Activated T-helper 2 cell treated with anti-CD3 and anti-CD28 coated beads, Interferon-gamma antibody, Interleukin-2, Interleukin-4, amounts not matched to agents 10 μg/mL and 5 μg/mL and 100 μg/mL, durations not matched to agents 14 hours and 24 hours and 36 hours (primary cell): ENCODE measurements around the gene ZNF362. TPM values are rescaled to one million over a fixed set of nuclear protein-coding genes. Genes with fewer than 3 reads are reported as not detected.
"Not testable (repeated sequence)": the region's sequence is repeated elsewhere in the genome, so short reads cannot be mapped to it uniquely, and the experiment has no call there.

Experiments
- DNase-seq: peaks from one replicate; pipeline ENCODE4 v3.0.0; 2021; ENCODE audit warnings: low spot score
- H3K27ac Mint-ChIP-seq: one replicate; pipeline ENCODE4 v1.8.0; 2021; ENCODE audit warnings: mixed read lengths
- H3K27me3 Mint-ChIP-seq: one replicate; pipeline ENCODE4 v1.8.0; 2021; ENCODE audit warnings: low read depth, mixed read lengths
- H3K36me3 Mint-ChIP-seq: one replicate; pipeline ENCODE4 v1.8.0; 2021; ENCODE audit warnings: low read depth, mixed read lengths
- H3K4me1 Mint-ChIP-seq: one replicate; pipeline ENCODE4 v1.8.0; 2021; ENCODE audit warnings: low read depth, mixed read lengths
- H3K4me3 Mint-ChIP-seq: one replicate; pipeline ENCODE4 v1.8.0; 2021; ENCODE audit warnings: low read depth, mild to moderate bottlenecking, moderate library complexity, mixed read lengths
- H3K9me3 Mint-ChIP-seq: one replicate; pipeline ENCODE4 v1.8.0; 2021; ENCODE audit warnings: mixed read lengths
- intact Hi-C: fragments of 100-400 bp; cut with micrococcal nuclease; formaldehyde crosslinking; loops from one replicate; pipeline ENCODE4 v1.15.1; 2023
- total RNA-seq: library from RNA; stranded (reverse); gene quantifications from 2 replicates; pipeline ENCODE4 v1.2.3, GENCODE V29; 2022

Gene ZNF362
- total RNA-seq, 1 donor from 2014 or later, result 22.2 TPM

DNA sequence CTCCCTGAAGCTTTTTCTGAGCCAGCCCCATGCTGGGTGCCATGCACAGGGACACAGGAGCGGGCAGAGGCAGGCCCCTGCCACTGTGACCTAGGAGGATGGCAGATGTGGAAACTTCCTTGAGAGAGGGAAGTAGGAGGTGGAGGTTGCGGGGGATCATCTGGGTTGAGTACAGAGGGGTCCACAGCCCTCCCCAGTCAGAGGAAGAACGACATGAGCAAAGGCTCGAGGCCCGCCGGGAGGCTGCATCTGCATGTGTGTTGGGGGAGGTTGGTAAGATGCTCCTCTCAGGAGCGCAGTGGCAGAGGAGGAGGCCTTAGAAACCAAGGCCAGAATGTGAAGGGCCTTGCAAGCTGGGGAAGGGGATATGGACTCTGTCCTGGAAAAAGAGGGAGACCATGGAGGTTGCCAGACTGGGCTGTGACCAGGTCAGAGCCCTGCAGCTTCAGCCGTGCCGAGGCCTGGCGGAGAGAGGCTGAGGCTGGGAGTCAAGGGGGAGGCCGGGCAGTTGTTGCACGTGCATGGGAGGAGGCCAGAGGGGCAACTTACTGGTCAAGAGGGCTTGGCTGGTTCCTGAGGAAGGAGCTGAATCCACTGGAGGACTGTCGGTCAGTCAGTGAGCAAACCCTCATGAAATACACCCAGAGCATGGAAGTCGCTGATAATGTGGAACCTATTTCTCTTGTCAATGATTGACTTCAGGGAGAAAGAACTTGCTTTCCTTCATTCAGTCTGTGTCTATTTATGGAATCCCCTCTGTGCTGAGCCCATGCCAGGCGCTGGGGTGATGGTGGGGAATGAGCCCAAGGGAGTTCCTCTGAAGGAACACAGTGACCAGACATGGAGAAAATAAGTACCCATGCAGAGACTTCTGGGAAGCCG lies 32.9 kb downstream of the ZNF362 start:
- no peak for DNase-seq
- intact Hi-C loops, result no loop called here
- Mint-ChIP-seq H3K27me3 (no peaks in the 10 kb centered on the region), H3K4me3 (no peak overlapping the region), H3K36me3 (peaks cover 26% of the 10 kb centered on the region), H3K9me3 (no peaks in the 10 kb centered on the region), H3K4me1 (no peaks in the 10 kb centered on the region), H3K27ac (no peak overlapping the region)

DNA sequence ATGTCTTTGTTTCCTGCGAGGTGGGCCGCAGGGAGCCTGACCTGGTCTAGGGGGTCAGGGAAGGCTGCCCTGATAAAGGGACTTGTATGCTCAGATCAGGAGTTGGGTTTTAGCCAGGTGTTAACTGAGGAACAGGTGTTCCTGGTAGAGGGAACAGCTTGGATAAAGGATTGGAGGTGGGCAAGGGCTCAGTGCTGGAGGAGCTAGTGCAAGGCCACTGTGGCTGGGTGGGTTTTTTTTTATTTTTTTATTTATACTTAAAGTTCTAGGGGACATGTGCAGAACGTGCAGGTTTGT lies 33.5 kb downstream of the ZNF362 start:
- Mint-ChIP-seq H3K36me3 (peaks cover 23% of the 10 kb centered on the region), H3K9me3 (no peaks in the 10 kb centered on the region), H3K27me3 (no peaks in the 10 kb centered on the region), H3K4me1 (no peaks in the 10 kb centered on the region), H3K4me3 (no peak overlapping the region), H3K27ac (no peak overlapping the region)
- intact Hi-C loops, result no loop called here
- no peak for DNase-seq

DNA sequence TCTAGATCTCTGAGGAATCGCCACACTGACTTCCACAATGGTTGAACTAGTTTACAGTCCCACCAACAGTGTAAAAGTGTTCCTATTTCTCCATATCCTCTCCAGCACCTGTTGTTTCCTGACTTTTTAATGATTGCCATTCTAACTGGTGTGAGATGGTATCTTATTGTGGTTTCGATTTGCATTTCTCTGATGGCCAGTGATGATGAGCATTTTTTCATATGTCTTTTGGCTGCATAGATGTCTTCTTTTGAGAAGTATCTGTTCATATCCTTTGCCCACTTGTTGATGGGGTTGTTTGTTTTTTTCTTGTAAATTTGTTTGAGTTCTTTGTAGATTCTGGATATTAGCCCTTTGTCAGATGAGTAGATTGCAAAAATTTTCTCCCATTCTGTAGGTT lies 34.3 kb downstream of the ZNF362 start:
- H3K9me3 Mint-ChIP-seq, intact Hi-C loops, H3K27me3 Mint-ChIP-seq, DNase-seq, H3K27ac Mint-ChIP-seq, H3K4me3 Mint-ChIP-seq, H3K4me1 Mint-ChIP-seq: not testable (repeated sequence)
- peaks cover 23% of the 10 kb centered on the region for H3K36me3 Mint-ChIP-seq

DNA sequence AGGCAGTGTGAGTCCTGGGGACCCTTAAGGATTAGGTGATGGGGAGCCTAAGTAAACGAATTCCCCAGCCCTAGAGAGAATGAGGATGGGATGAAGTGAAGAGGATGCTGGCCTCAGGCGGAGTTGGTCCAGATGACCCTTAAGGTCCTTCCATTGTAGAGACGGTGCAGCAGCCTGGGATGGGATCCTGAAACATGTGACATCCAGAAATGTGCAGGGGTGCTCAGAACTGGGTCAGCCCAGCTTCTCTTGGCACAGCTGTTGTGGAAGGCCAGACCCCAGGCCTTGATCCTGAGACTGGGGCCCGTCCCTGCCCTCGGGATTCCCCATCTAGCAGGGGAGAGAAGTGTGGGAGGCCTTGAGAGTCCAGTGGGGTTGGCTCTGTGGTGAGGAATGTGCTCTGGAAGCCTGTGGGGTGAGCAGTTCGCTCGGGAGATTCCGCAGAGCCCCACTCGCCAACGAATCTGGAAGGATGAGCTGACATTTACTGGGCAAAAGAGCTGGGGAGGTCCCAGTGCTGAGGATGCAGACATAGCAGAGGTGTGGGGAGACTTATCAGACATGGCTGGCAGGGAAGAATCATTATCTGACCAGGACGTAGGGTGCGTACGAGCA lies 36.5 kb downstream of the ZNF362 start:
- Mint-ChIP-seq H3K9me3 (no peaks in the 10 kb centered on the region), H3K27me3 (no peaks in the 10 kb centered on the region), H3K36me3 (peaks cover 33% of the 10 kb centered on the region), H3K4me3 (no peak overlapping the region), H3K4me1 (peaks cover 2% of the 10 kb centered on the region), H3K27ac (no peak overlapping the region)
- no peak for DNase-seq
- intact Hi-C loops, result no loop called here

DNA sequence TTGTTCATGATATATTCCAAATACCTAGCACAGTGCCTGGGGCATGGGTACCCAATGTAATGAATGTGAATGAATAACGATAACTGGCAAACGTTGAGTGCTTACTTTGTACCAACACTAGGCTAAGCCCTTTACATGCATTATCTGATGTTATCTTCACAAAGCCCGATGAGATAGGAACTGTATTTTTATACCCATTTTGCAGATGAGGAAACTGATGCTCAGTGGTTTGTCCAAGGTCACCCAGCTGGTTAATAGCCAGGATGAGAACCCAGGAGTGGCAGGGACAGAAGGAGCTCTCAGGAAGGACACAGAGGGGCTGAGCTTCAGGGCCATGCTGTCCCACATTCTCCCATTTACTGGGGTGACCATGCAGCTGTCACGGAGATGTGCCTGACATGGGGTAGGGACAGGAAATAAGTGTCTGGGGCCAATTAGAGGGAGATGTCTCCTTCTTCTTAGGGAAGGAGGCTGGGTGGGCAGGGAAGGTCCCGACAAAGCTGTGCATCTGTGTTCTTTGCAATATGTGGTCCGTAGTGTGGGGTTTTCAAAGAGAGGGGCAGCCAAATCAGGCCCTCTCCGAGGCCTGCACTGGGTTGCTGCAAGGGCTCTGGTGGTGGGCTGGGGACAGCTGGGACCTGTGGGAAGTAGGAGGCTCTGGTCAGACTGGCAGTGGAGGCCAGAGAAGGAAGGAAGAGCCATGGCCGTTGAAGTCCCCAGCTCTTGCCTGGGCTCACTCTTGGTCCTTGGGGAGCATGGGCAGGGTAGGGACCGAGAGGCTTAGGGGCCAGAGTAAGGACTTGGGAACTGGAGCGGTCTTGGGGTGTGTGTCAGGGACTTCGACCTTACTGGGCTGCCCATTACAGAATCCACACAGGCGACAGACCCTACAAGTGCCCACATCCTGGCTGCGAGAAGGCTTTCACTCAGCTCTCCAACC lies 38.0 kb downstream of the ZNF362 start:
- no peaks in the 10 kb centered on the region for H3K9me3 Mint-ChIP-seq
- no peak overlapping the region for H3K27ac Mint-ChIP-seq
- DNase-seq, result no peak
- no peaks in the 10 kb centered on the region for H3K27me3 Mint-ChIP-seq
- peaks cover 7% of the 10 kb centered on the region for H3K4me1 Mint-ChIP-seq
- no peak overlapping the region for H3K4me3 Mint-ChIP-seq
- intact Hi-C loops, result loop anchor here (1.0 to 5.0 kb wide), 2 partner anchors 73 to 178 kb away; partner anchors contain the start of gene ZSCAN20
- peaks cover 27% of the 10 kb centered on the region for H3K36me3 Mint-ChIP-seq

DNA sequence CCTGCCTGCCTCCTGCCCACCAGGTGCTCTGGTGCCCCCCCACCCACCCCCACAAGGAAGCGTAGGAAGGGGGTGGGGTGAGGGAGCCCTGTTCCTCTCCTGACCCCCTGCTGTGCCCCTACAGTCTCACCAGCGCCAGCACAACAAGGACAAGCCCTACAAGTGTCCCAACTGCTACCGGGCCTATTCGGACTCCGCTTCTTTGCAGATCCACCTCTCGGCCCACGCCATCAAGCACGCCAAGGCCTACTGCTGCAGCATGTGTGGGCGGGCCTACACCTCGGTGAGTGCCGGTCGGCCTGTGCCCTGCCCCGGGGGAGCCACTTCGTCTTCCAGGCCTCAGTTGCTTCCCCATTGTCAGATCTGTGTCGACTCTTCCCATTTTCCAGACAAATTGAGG lies 38.7 kb downstream of the ZNF362 start:
- Mint-ChIP-seq H3K4me3 (no peak overlapping the region), H3K27ac (no peak overlapping the region), H3K36me3 (peaks cover 22% of the 10 kb centered on the region), H3K27me3 (no peaks in the 10 kb centered on the region), H3K4me1 (peaks cover 7% of the 10 kb centered on the region), H3K9me3 (no peaks in the 10 kb centered on the region)
- intact Hi-C loops, result loop anchor here (1.0 to 5.0 kb wide), 2 partner anchors 72 to 177 kb away; partner anchors contain the start of gene ZSCAN20
- no peak for DNase-seq

DNA sequence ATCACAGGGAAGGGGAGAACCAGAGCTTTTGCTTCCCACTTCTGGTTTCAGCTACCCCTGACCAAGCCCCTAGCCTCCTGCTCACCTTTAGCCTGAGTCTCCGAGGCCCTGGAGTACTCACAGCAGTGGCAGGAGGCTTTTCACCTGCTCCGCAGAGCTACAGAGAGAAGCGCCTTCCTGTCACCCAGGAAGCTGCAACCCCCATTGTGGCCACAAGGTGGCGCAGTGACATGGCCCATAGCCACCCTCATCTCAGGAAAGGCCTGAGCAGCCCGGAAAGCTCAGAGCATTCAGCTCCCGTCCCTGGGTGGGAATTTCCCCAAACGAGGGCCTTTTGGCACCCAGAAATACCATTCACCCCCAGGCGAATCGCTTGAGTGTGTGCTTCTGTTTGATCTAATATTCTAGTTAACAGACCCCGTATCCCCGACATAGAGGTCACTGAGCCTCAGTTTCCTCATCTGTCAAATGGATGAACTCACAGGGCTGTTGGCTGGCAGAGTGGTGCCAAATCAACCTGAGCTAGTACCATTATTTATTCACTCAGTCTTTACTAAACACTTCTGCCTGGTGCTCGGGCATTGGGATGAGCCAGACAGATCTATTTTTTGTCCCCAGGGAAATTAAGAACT lies 39.3 kb downstream of the ZNF362 start:
- H3K4me1 Mint-ChIP-seq, result peaks cover 7% of the 10 kb centered on the region
- H3K27ac Mint-ChIP-seq, result no peak overlapping the region
- intact Hi-C loops, result loop anchor here (1.0 to 5.0 kb wide), 2 partner anchors 72 to 177 kb away; partner anchors contain the start of gene ZSCAN20
- no peaks in the 10 kb centered on the region for H3K27me3 Mint-ChIP-seq
- no peak overlapping the region for H3K4me3 Mint-ChIP-seq
- H3K36me3 Mint-ChIP-seq, result peaks cover 25% of the 10 kb centered on the region
- no peaks in the 10 kb centered on the region for H3K9me3 Mint-ChIP-seq
- peak; percentile 75 for DNase-seq

DNA sequence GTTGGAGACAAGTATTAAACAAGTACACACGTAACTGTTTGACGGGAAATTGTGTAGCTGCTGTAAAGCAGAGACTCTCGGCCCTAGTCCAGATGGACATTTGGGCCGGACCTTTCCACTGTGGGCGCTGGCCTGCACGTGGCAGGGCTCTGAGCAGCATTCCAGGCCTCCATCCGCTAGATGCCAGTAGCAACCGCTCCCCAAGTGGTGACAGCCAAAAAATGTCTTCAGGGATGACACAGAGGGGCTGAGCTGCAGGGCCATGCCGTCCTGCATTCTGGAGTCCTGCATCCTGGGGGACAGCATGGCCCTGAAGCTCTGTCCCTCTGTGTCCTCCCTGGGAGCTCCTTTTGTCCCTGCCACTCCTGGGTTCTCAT lies 39.8 kb downstream of the ZNF362 start:
- peaks cover 7% of the 10 kb centered on the region for H3K4me1 Mint-ChIP-seq
- no peaks in the 10 kb centered on the region for H3K9me3 Mint-ChIP-seq
- no peak overlapping the region for H3K27ac Mint-ChIP-seq
- intact Hi-C loops, result loop anchor here (5.0 kb wide), 1 partner anchor 176 kb away; the partner anchor contains the start of gene ZSCAN20
- no peaks in the 10 kb centered on the region for H3K27me3 Mint-ChIP-seq
- H3K36me3 Mint-ChIP-seq, result peaks cover 21% of the 10 kb centered on the region
- H3K4me3 Mint-ChIP-seq, result no peak overlapping the region
- no peak for DNase-seq

DNA sequence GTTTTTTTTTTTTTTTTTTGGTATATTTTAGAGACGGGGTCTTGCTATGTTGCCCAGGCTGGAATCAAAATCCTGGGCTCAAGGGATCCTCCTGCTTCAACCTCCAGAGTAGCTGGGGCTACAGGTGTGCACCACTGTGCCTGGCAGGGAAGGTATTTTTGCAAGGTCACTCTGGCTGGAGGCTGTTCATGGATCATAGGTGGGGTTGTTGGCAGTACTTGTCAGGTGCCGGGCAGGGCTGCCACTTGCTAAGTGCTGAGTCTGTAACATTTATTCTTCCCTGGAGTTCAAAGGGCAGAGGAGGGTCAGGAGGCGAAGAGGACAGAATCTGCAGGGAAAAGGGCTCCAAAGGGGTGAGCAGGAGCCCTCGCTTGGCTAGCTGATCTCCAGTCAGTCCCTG lies 40.5 kb downstream of the ZNF362 start:
- DNase-seq, result no peak
- no peaks in the 10 kb centered on the region for H3K27me3 Mint-ChIP-seq
- intact Hi-C loops, result loop anchor here (5.0 kb wide), 1 partner anchor 175 kb away; the partner anchor contains the start of gene ZSCAN20
- peaks cover 11% of the 10 kb centered on the region for H3K4me1 Mint-ChIP-seq
- no peak overlapping the region for H3K27ac Mint-ChIP-seq
- H3K9me3 Mint-ChIP-seq, result no peaks in the 10 kb centered on the region
- H3K36me3 Mint-ChIP-seq, result peaks cover 27% of the 10 kb centered on the region
- no peak overlapping the region for H3K4me3 Mint-ChIP-seq

DNA sequence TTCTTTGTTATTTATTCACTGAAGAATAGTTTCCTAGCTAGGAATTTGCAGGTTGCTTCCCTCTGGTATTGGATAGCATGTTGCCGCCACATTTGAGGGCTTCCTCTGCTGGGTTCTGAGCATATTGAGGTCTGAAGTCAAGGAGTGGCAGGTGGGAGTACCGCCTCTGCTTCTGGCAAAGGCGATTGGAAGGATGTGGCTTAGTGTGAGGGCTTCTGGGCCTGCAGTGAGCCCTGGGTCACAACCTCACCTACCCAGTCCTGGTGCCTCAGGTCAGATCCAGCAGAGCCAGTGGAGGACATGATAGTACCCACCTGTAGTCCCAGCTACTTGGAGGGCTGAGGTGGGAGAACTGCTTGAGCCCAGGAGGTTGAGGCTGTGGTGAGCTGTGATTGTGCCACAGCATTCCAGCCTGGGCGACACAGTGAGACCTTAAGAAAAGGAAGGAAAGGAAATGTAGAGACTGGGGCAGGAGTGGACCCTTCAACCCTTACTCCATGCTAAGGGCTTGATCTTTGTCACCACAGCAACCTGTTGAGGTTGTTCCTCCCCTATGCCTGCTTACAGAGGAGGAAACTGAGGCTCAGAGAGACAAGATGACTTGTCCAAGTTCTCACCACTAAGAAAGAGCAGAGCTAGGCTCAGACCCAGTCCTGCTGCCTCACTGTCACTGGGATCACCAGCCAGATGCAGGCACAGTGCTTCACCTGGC lies 41.8 kb downstream of the ZNF362 start:
- Mint-ChIP-seq H3K27ac (no peak overlapping the region), H3K9me3 (no peaks in the 10 kb centered on the region), H3K4me3 (no peak overlapping the region), H3K4me1 (peaks cover 23% of the 10 kb centered on the region), H3K36me3 (peaks cover 37% of the 10 kb centered on the region), H3K27me3 (no peaks in the 10 kb centered on the region)
- intact Hi-C loops, result loop anchor here (5.0 kb wide), 1 partner anchor 174 kb away; the partner anchor contains the start of gene ZSCAN20
- DNase-seq, result no peak

DNA sequence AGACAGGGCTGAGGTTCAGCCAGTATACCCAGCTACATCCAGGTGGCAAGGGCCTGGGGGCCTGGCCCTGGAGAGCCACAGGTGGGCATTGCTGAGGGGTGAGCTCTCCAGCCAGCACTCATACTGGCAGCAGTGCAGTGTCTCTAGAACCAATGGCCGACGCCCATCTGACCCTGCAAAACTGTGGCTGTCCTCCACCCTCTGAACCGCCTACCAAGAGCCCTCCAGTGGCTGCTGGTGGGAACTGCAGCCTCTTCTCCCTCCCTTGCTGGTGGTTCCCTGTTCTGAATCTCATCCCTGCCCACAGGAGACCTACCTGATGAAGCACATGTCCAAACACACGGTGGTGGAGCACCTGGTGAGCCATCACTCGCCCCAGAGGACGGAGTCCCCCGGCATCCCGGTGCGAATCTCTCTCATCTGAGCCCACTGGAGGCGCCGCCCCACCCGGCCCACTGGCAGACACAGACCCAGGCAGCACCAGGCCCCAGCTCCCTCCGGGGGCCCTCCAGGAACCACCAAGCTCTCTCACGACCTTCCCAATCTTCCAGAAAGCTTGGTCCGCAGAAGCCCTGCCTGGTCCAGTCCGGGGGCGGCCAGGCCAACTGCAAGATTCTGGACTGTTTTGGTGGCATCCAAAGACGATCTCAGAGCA lies 42.5 kb downstream of the ZNF362 start:
- DNase-seq, result peak; percentile 53
- intact Hi-C loops, result loop anchor here (5.0 kb wide), 1 partner anchor 174 kb away; the partner anchor contains the start of gene ZSCAN20
- peaks cover 40% of the 10 kb centered on the region for H3K36me3 Mint-ChIP-seq
- no peaks in the 10 kb centered on the region for H3K9me3 Mint-ChIP-seq
- no peaks in the 10 kb centered on the region for H3K27me3 Mint-ChIP-seq
- peaks cover 28% of the 10 kb centered on the region for H3K4me1 Mint-ChIP-seq
- H3K4me3 Mint-ChIP-seq, result no peak overlapping the region
- H3K27ac Mint-ChIP-seq, result no peak overlapping the region
